Natural killer cell (primary cell): Measurements from ENCODE around the gene RANBP17. TPM values are rescaled to one million over a fixed set of nuclear protein-coding genes. Genes with fewer than 3 reads are reported as not detected.

ENCODE experiments used
- ATAC-seq, 3 donors: fragments of 150-1000 bp in 2 of 3; fragments of 200-7000 bp in 1 of 3; cut with Tn5 transposase; 1 replicate in 1 of 3; 2 replicates in 2 of 3; pipeline ENCODE4 v1.10.0; 2021; ENCODE audit warnings: mild to moderate bottlenecking in 2 of 3, moderate library complexity in 2 of 3
- DNase-seq, 2 donors: peaks; one replicate each; pipeline versions ENCODE4 v3.0.0 to v3.0.0-alpha.2; 2013 to 2021; ENCODE audit warnings: mixed read lengths in 1 of 2
- H3K27ac ChIP-seq: one replicate; pipeline ENCODE4 v1.5.1; 2013; ENCODE audit warnings: mild to moderate bottlenecking, low read length
- H3K27me3 ChIP-seq: one replicate; pipeline ENCODE4 v1.6.1; 2013; ENCODE audit warnings: low read length; ENCODE audit not compliant: control insufficient read depth, insufficient read depth
- H3K36me3 ChIP-seq: one replicate; pipeline ENCODE4 v1.6.1; 2013; ENCODE audit warnings: low read length; ENCODE audit not compliant: control insufficient read depth, insufficient read depth
- H3K4me1 ChIP-seq: one replicate; pipeline ENCODE4 v1.6.1; 2013; ENCODE audit warnings: low read length; ENCODE audit not compliant: control insufficient read depth, insufficient read depth
- H3K4me3 ChIP-seq: one replicate; pipeline ENCODE4 v1.5.1; 2013; ENCODE audit warnings: low read length
- H3K9me3 ChIP-seq: one replicate; pipeline ENCODE4 v1.6.1; 2013; ENCODE audit warnings: low read length; ENCODE audit not compliant: control insufficient read depth, insufficient read depth
- H3K27ac Mint-ChIP-seq, 2 donors: one replicate each; pipeline ENCODE4 v1.8.0; 2022; ENCODE audit warnings: mild to moderate bottlenecking in 2 of 2, mixed read lengths in 2 of 2, moderate library complexity in 1 of 2
- H3K27me3 Mint-ChIP-seq, 2 donors: one replicate each; pipeline ENCODE4 v1.8.0; 2022; ENCODE audit warnings: low read depth in 2 of 2, mixed read lengths in 2 of 2
- H3K36me3 Mint-ChIP-seq: one replicate; pipeline ENCODE4 v1.8.0; 2022; ENCODE audit warnings: mixed read lengths
- H3K4me1 Mint-ChIP-seq, 2 donors: one replicate each; pipeline ENCODE4 v1.8.0; 2022; ENCODE audit warnings: mixed read lengths in 2 of 2
- H3K4me3 Mint-ChIP-seq: one replicate; pipeline ENCODE4 v1.8.0; 2022; ENCODE audit warnings: mild to moderate bottlenecking, moderate library complexity, mixed read lengths
- H3K9me3 Mint-ChIP-seq, 2 donors: one replicate each; pipeline ENCODE4 v1.8.0; 2022; ENCODE audit warnings: mixed read lengths in 2 of 2
- WGBS: methylation state at CpG from one replicate; pipeline ENCODE4 v1.1.7; 2013; ENCODE audit warnings: missing lambda C conversion rate; ENCODE audit not compliant: insufficient coverage; 5-methylcytosine and 5-hydroxymethylcytosine counted together
- intact Hi-C: fragments of 100-400 bp; cut with micrococcal nuclease; formaldehyde crosslinking; loops from one replicate; pipeline ENCODE4 v1.14.2; 2022
- total RNA-seq, 4 donors: library from RNA; stranded (reverse); fragments of 120-200 nt in 1 of 4; gene quantifications; one replicate each; pipeline versions ENCODE4 v1.2.3 to v1.2.4, GENCODE V29; 2013 to 2022
- TF ChIP-seq, protein P1 (sequence below): fragments of 200-600 bp; IDR thresholded peaks from one replicate; pipeline ENCODE4 v1.8.0; 2022; ENCODE audit warnings: antibody characterized with exemption

RANBP17 gene
- total RNA-seq, 3 donors from 2014 or later (not counting 1 experiment from before 2014, with no cell fraction given) = 11.2 to 15.0 (median 12.6) TPM

DNA sequence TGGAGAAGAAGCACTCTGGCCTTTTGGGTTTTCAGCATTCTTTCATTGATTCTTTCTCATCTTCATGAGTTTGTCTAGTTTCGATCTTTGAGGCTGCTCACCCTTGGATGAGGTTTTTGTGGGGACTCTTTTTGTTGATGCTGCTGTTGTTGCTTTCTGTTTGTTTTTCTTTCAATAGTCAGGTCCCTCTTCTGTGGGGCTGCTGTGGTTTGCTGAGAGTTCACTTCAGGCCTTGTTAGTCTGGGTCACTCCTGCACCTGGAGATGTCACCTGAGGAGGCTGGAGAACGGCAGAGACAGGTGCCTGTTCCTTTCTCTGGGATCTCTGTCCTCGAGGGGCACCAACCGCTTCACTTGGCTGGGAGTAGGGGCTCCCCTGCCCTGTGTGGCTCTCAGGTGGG is 14.0 kb downstream of the RANBP17 start:
- ATAC-seq (no peak), DNase-seq (no peak)
- Mint-ChIP-seq H3K36me3 (no peaks in the 10 kb centered on the region), H3K4me3 (no peak overlapping the region), H3K27me3 (no peaks in the 10 kb centered on the region), H3K4me1 (peaks cover 0 to 10% of the 10 kb centered on the region in 2 donors), H3K9me3 (peaks cover 0 to 10% of the 10 kb centered on the region in 2 donors), H3K27ac (no peak overlapping the region)
- TF ChIP-seq, protein P1, sequence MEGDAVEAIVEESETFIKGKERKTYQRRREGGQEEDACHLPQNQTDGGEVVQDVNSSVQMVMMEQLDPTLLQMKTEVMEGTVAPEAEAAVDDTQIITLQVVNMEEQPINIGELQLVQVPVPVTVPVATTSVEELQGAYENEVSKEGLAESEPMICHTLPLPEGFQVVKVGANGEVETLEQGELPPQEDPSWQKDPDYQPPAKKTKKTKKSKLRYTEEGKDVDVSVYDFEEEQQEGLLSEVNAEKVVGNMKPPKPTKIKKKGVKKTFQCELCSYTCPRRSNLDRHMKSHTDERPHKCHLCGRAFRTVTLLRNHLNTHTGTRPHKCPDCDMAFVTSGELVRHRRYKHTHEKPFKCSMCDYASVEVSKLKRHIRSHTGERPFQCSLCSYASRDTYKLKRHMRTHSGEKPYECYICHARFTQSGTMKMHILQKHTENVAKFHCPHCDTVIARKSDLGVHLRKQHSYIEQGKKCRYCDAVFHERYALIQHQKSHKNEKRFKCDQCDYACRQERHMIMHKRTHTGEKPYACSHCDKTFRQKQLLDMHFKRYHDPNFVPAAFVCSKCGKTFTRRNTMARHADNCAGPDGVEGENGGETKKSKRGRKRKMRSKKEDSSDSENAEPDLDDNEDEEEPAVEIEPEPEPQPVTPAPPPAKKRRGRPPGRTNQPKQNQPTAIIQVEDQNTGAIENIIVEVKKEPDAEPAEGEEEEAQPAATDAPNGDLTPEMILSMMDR = no peak
- Histone ChIP-seq H3K27ac (no peak overlapping the region), H3K4me1 (no peaks in the 10 kb centered on the region), H3K9me3 (no peaks in the 10 kb centered on the region), H3K4me3 (no peak overlapping the region), H3K27me3 (no peaks in the 10 kb centered on the region), H3K36me3 (no peaks in the 10 kb centered on the region)
- intact Hi-C loops = no loop called here
- WGBS = 80% methylated on average over 4 of the region's 4 CpGs

DNA sequence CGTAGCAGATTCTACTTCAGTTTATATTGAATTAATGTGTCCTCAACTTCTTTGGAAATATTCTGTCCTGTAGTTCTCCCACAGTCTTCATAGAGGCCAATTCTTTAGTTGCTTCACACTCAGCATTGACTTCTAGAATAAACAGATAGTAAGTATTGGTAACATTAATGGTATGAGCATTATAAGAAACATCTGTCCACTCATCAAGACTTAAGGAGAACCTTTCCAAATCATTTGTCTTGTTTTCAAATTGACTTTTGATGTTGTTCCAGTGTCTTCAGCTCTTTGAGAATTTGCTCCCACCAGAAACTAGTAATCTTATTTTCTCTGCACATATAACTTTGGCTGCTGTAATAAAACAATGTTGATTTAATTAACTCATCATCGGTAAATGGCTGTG is 18.3 kb downstream of the RANBP17 start:
- Histone ChIP-seq H3K4me1 (no peaks in the 10 kb centered on the region), H3K4me3 (no peak overlapping the region), H3K9me3 (no peaks in the 10 kb centered on the region), H3K27me3 (no peaks in the 10 kb centered on the region), H3K36me3 (no peaks in the 10 kb centered on the region), H3K27ac (no peak overlapping the region)
- Mint-ChIP-seq H3K9me3 (no peaks in the 10 kb centered on the region), H3K4me1 (peaks cover 0 to 10% of the 10 kb centered on the region in 2 donors), H3K27me3 (no peaks in the 10 kb centered on the region), H3K36me3 (no peaks in the 10 kb centered on the region), H3K27ac (no peak overlapping the region), H3K4me3 (no peak overlapping the region)
- intact Hi-C loops = no loop called here
- ATAC-seq (no peak), DNase-seq (no peak)
- 95% methylated on average over 2 of the region's 2 CpGs for WGBS
- TF ChIP-seq, protein P1 = no peak

DNA sequence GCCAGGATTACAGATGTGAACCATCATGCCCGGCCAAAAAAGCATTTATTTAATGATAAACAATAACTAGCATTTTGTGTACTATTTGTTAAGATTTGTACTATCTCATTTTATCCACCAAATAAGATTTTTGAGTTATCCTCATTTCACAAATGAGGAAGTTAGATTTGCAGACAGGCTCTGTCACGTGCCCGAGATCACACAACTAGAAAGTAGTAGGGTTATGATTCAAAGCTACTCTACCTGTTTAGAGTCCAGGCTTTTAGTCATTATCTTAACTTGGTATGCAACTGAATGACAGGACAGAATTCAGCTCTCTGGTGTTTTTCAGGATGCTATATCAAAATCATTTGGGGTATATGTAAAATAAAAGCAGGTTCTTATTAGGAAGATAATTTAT is 20.5 kb downstream of the RANBP17 start:
- intact Hi-C loops = no loop called here
- Mint-ChIP-seq H3K4me3 (no peak overlapping the region), H3K4me1 (no peaks in the 10 kb centered on the region), H3K36me3 (peaks cover 5% of the 10 kb centered on the region), H3K27ac (no peak overlapping the region), H3K9me3 (no peaks in the 10 kb centered on the region), H3K27me3 (no peaks in the 10 kb centered on the region)
- 83% methylated on average over 2 of the region's 3 CpGs for WGBS
- no peaks in the 10 kb centered on the region for H3K27me3 ChIP-seq
- no peak for DNase-seq
- no peak overlapping the region for H3K4me3 ChIP-seq
- ATAC-seq = no peak
- TF ChIP-seq, protein P1 = no peak
- H3K9me3 ChIP-seq = no peaks in the 10 kb centered on the region
- no peaks in the 10 kb centered on the region for H3K4me1 ChIP-seq
- H3K27ac ChIP-seq = no peak overlapping the region
- H3K36me3 ChIP-seq = no peaks in the 10 kb centered on the region

DNA sequence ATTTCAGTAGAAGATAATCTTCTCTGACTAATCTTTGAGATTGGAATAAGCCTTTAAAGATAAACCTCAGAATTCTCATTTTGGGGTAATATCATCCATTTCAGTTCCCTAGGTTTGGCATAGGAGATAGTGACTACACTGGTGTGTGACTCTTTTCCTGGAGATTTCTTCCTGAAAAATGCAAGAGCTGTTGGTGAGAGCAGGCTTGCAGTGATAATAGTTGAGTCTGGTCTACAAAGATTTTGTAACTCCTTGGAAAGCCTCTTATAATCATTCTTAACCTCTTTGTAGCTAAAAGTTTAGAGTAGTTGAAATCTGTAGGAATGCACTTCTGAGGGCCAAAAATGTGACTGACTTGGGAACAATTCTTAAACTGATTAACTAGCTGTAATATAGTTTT is 23.4 kb downstream of the RANBP17 start:
- no peak overlapping the region for H3K4me3 ChIP-seq
- intact Hi-C loops = no loop called here
- no peak overlapping the region for H3K4me3 Mint-ChIP-seq
- no peak overlapping the region for H3K27ac Mint-ChIP-seq
- no peaks in the 10 kb centered on the region for H3K9me3 ChIP-seq
- TF ChIP-seq, protein P1 = no peak
- no peak overlapping the region for H3K27ac ChIP-seq
- no peaks in the 10 kb centered on the region for H3K36me3 ChIP-seq
- no peaks in the 10 kb centered on the region for H3K4me1 Mint-ChIP-seq
- H3K27me3 Mint-ChIP-seq = no peaks in the 10 kb centered on the region
- no peaks in the 10 kb centered on the region for H3K27me3 ChIP-seq
- DNase-seq (no peak), ATAC-seq (no peak)
- H3K9me3 Mint-ChIP-seq = no peaks in the 10 kb centered on the region
- H3K36me3 Mint-ChIP-seq = peaks cover 6% of the 10 kb centered on the region
- H3K4me1 ChIP-seq = no peaks in the 10 kb centered on the region
